Nephron (organoid): ENCODE results near the gene ADCY2.

ENCODE experiments used
- H3K27ac Mint-ChIP-seq, 3 experiments: 2 replicates each; pipeline ENCODE4 v1.8.0; 2020; ENCODE audit warnings: mixed read lengths in 3 of 3, mild to moderate bottlenecking in 2 of 3, moderate library complexity in 1 of 3
- H3K27me3 Mint-ChIP-seq: 2 replicates; pipeline ENCODE4 v1.8.0; 2021; ENCODE audit warnings: low read depth, mild to moderate bottlenecking, moderate library complexity, mixed read lengths
- H3K36me3 Mint-ChIP-seq: 2 replicates; pipeline ENCODE4 v1.8.0; 2020; ENCODE audit warnings: low read depth, mixed read lengths
- H3K4me1 Mint-ChIP-seq: 2 replicates; pipeline ENCODE4 v1.8.0; 2020; ENCODE audit warnings: mixed read lengths
- H3K4me3 Mint-ChIP-seq, 3 experiments: 2 replicates each; pipeline ENCODE4 v1.8.0; 2020; ENCODE audit warnings: mild to moderate bottlenecking in 3 of 3, mixed read lengths in 3 of 3, moderate library complexity in 2 of 3
- H3K9me3 Mint-ChIP-seq: 2 replicates; pipeline ENCODE4 v1.8.0; 2020; ENCODE audit warnings: mixed read lengths
- CTCF ChIP-seq, 3 experiments: fragments of 200-600 bp; sonication (generic); IDR thresholded peaks; one replicate each; pipeline ENCODE4 v1.5.0; 2021; ENCODE audit warnings: antibody characterized with exemption in 3 of 3; ENCODE audit not compliant: unreplicated experiment in 3 of 3

ADCY2 gene

GRCh38 chr5:7391814-7392692 is 3.9 kb upstream of the ADCY2 start:
- Mint-ChIP-seq H3K27me3 (peaks cover 29% of the 10 kb centered on the region), H3K4me3 (peak overlapping the region; percentile 4 to 60 (median 12)), H3K9me3 (no peaks in the 10 kb centered on the region), H3K4me1 (peaks cover 10% of the 10 kb centered on the region), H3K27ac (peak overlapping the region in 1 of 3 experiments; percentile 2), H3K36me3 (no peaks in the 10 kb centered on the region)
- peak; percentile 65 to 73 (median 66) for TF ChIP-seq CTCF (IDR thresholded peaks at IDR 0.05; ENCODE audit: unreplicated experiment in 3 of 3)

GRCh38 chr5:7392693-7393024 is 3.3 kb upstream of the ADCY2 start:
- no peak for TF ChIP-seq CTCF (IDR thresholded peaks at IDR 0.05; ENCODE audit: unreplicated experiment in 3 of 3)
- Mint-ChIP-seq H3K4me3 (peak overlapping the region; percentile 4 to 60 (median 12)), H3K27me3 (peaks cover 35% of the 10 kb centered on the region), H3K36me3 (no peaks in the 10 kb centered on the region), H3K4me1 (peaks cover 12% of the 10 kb centered on the region), H3K27ac (peak overlapping the region in 1 of 3 experiments; percentile 2), H3K9me3 (no peaks in the 10 kb centered on the region)

- no peak for TF ChIP-seq CTCF (IDR thresholded peaks at IDR 0.05; ENCODE audit: unreplicated experiment in 3 of 3)
- Mint-ChIP-seq H3K36me3 (no peaks in the 10 kb centered on the region), H3K27ac (no peak overlapping the region), H3K4me3 (peak overlapping the region; percentile 64 to 80 (median 77)), H3K9me3 (no peaks in the 10 kb centered on the region), H3K4me1 (peaks cover 20% of the 10 kb centered on the region), H3K27me3 (peaks cover 47% of the 10 kb centered on the region)
Measured at GRCh38 chr5:7393921-7394799, 1.8 kb upstream of the ADCY2 start.

- Mint-ChIP-seq H3K27me3 (peaks cover 47% of the 10 kb centered on the region), H3K27ac (no peak overlapping the region), H3K9me3 (no peaks in the 10 kb centered on the region), H3K4me3 (peak overlapping the region; percentile 70 to 77 (median 77)), H3K36me3 (no peaks in the 10 kb centered on the region), H3K4me1 (peaks cover 20% of the 10 kb centered on the region)
- TF ChIP-seq CTCF (IDR thresholded peaks at IDR 0.05; ENCODE audit: unreplicated experiment in 3 of 3), result no peak
Measured at GRCh38 chr5:7394889-7395431, 978 bp upstream of the ADCY2 start.

- TF ChIP-seq CTCF (IDR thresholded peaks at IDR 0.05; ENCODE audit: unreplicated experiment in 3 of 3), result no peak
- peaks cover 47% of the 10 kb centered on the region for H3K27me3 Mint-ChIP-seq
- no peaks in the 10 kb centered on the region for H3K9me3 Mint-ChIP-seq
- no peak overlapping the region for H3K27ac Mint-ChIP-seq
- no peaks in the 10 kb centered on the region for H3K36me3 Mint-ChIP-seq
- H3K4me3 Mint-ChIP-seq, result peak overlapping the region; percentile 70 to 77 (median 77)
- peaks cover 20% of the 10 kb centered on the region for H3K4me1 Mint-ChIP-seq
Measured at GRCh38 chr5:7395432-7395946, 449 bp upstream of the ADCY2 start.
